ENCODE measurements around the gene ITGB1. TPM values are rescaled to one million over a fixed set of nuclear protein-coding genes. Genes with fewer than 3 reads are reported as not detected.

The ITGB1 gene
- total RNA-seq, 2 experiments from 2014 or later = 82.4 to 82.9 TPM

GRCh38 chr10:32940321-32941301, 17.4 kb downstream of the ITGB1 start:
- no peaks in the 10 kb centered on the region for H3K27me3 Mint-ChIP-seq
- no peaks in the 10 kb centered on the region for H3K9me3 Mint-ChIP-seq
- H3K36me3 ChIP-seq (ENCODE audit: insufficient read depth, low read length) = peaks cover 20% of the 10 kb centered on the region
- peaks cover 57% of the 10 kb centered on the region for H3K4me1 ChIP-seq (ENCODE audit: insufficient read depth, low read length)
- no peak for DNase-seq
- intact Hi-C loops (cut with DNase I, micrococcal nuclease) = no loop called here
- no peak overlapping the region for H3K4me3 ChIP-seq (ENCODE audit: low read length)
- no peak for TF ChIP-seq CTCF (IDR thresholded peaks at IDR 0.05)
- peak overlapping the region; percentile 10 for H3K27ac Mint-ChIP-seq
- H3K27me3 ChIP-seq (ENCODE audit: control insufficient read depth in 1 of 2, insufficient read depth in 2 of 2, low read length in 2 of 2) = no peaks in the 10 kb centered on the region
- CTCF ChIA-PET = interaction anchor here (0.8 kb wide), 1 partner anchor 16 kb away, joined by 3 read pairs; no protein-coding TSS in a partner anchor
- H3K9me3 ChIP-seq (ENCODE audit: control insufficient read depth in 1 of 2, insufficient read depth in 1 of 2, low read length in 2 of 2) = no peaks in the 10 kb centered on the region
- H3K4me1 Mint-ChIP-seq (ENCODE audit: low read depth) = peaks cover 69% of the 10 kb centered on the region
- no peak for ATAC-seq (ENCODE audit: poor library complexity)
- H3K36me3 Mint-ChIP-seq (ENCODE audit: low read depth) = peaks cover 34% of the 10 kb centered on the region
- H3K27ac ChIP-seq (ENCODE audit: low read depth in 1 of 2, low read length in 2 of 2) = peak overlapping the region in 1 of 2 donors; percentile 13
- no peak overlapping the region for H3K4me3 Mint-ChIP-seq
- POLR2A ChIA-PET = no interaction called here

- Histone ChIP-seq H3K27ac (ENCODE audit: low read depth in 1 of 2, low read length in 2 of 2) (no peak overlapping the region), H3K4me3 (ENCODE audit: low read length) (no peak overlapping the region), H3K36me3 (ENCODE audit: insufficient read depth, low read length) (peaks cover 31% of the 10 kb centered on the region), H3K4me1 (ENCODE audit: insufficient read depth, low read length) (peaks cover 55% of the 10 kb centered on the region), H3K27me3 (ENCODE audit: control insufficient read depth in 1 of 2, insufficient read depth in 2 of 2, low read length in 2 of 2) (no peaks in the 10 kb centered on the region), H3K9me3 (ENCODE audit: control insufficient read depth in 1 of 2, insufficient read depth in 1 of 2, low read length in 2 of 2) (no peaks in the 10 kb centered on the region)
- H3K9me3 Mint-ChIP-seq = no peaks in the 10 kb centered on the region
- peak overlapping the region; percentile 1 for H3K4me3 Mint-ChIP-seq
- ATAC-seq (ENCODE audit: poor library complexity) (no peak), DNase-seq (no peak)
- peaks cover 45% of the 10 kb centered on the region for H3K36me3 Mint-ChIP-seq (ENCODE audit: low read depth)
- ChIA-PET POLR2A (interaction anchor here (0.9 to 1.5 kb wide), 5 partner anchors 12 to 481 kb away, joined by 3 to 4 read pairs (median 3); no protein-coding TSS in a partner anchor), CTCF (interaction anchor here (0.7 to 1.7 kb wide), 3 partner anchors 8 to 69 kb away, joined by 3 read pairs; no protein-coding TSS in a partner anchor)
- intact Hi-C loops (cut with DNase I, micrococcal nuclease) = loop anchor here in 1 of 2 experiments (2.0 to 5.0 kb wide), 2 partner anchors 15 to 68 kb away; no protein-coding TSS in a partner anchor
- peaks cover 64% of the 10 kb centered on the region for H3K4me1 Mint-ChIP-seq (ENCODE audit: low read depth)
- TF ChIP-seq CTCF (IDR thresholded peaks at IDR 0.05) = no peak
- no peaks in the 10 kb centered on the region for H3K27me3 Mint-ChIP-seq
- peak overlapping the region; percentile 36 for H3K27ac Mint-ChIP-seq
Observed at GRCh38 chr10:32939296-32940111, 18.5 kb downstream of the ITGB1 start.

- Mint-ChIP-seq H3K4me3 (peak overlapping the region; percentile 40), H3K27me3 (no peaks in the 10 kb centered on the region), H3K4me1 (ENCODE audit: low read depth) (peaks cover 57% of the 10 kb centered on the region), H3K36me3 (ENCODE audit: low read depth) (peaks cover 51% of the 10 kb centered on the region), H3K27ac (peak overlapping the region; percentile 36), H3K9me3 (no peaks in the 10 kb centered on the region)
- Histone ChIP-seq H3K4me3 (ENCODE audit: low read length) (no peak overlapping the region), H3K36me3 (ENCODE audit: insufficient read depth, low read length) (peaks cover 40% of the 10 kb centered on the region), H3K27ac (ENCODE audit: low read depth in 1 of 2, low read length in 2 of 2) (no peak overlapping the region), H3K27me3 (ENCODE audit: control insufficient read depth in 1 of 2, insufficient read depth in 2 of 2, low read length in 2 of 2) (no peaks in the 10 kb centered on the region), H3K4me1 (ENCODE audit: insufficient read depth, low read length) (peaks cover 46% of the 10 kb centered on the region), H3K9me3 (ENCODE audit: control insufficient read depth in 1 of 2, insufficient read depth in 1 of 2, low read length in 2 of 2) (no peaks in the 10 kb centered on the region)
- ChIA-PET CTCF (interaction anchor here (0.6 to 1.7 kb wide), 3 partner anchors 17 to 222 kb away, joined by 3 to 4 read pairs (median 3); no protein-coding TSS in a partner anchor), POLR2A (interaction anchor here (0.6 to 1.5 kb wide), 6 partner anchors 9 to 480 kb away, joined by 3 to 6 read pairs (median 3); no protein-coding TSS in a partner anchor)
- TF ChIP-seq CTCF (IDR thresholded peaks at IDR 0.05) = no peak
- ATAC-seq (ENCODE audit: poor library complexity) (peak; percentile 24), DNase-seq (no peak)
- intact Hi-C loops (cut with DNase I, micrococcal nuclease) = loop anchor here in 1 of 2 experiments (2.0 to 5.0 kb wide), 2 partner anchors 16 to 69 kb away; no protein-coding TSS in a partner anchor
Observed at GRCh38 chr10:32938554-32939061, 19.4 kb downstream of the ITGB1 start.
